SH-SY5Y (cell line): ENCODE data around the gene CTBP2.

Source experiments
- GATA2 ChIP-seq: IDR thresholded peaks from 2 replicates; pipeline ENCODE4 v1.6.1; 2011; ENCODE audit warnings: mild to moderate bottlenecking, low read depth, low read length
- GATA3 ChIP-seq: IDR thresholded peaks from 2 replicates; pipeline ENCODE4 v1.6.1; 2011; ENCODE audit warnings: low read depth, mild to moderate bottlenecking, low read length, moderate library complexity

- TF ChIP-seq GATA2 (no peak), GATA3 (no peak)
Observed at GRCh38 chr10:125014836-125015355, 145.5 kb downstream of the CTBP2 start.
